GM12878 (cell line): ENCODE results near the gene SAMD9L. TPM values are rescaled to one million over a fixed set of nuclear protein-coding genes. Genes with fewer than 3 reads are reported as not detected.

Experiments
- ATAC-seq: fragments of 200-7000 bp; cut with Tn5 transposase; 3 replicates; pipeline ENCODE4 v1.9.1; 2020; ENCODE audit warnings: mild to moderate bottlenecking, moderate library complexity
- BruUV-seq: library from RNA; stranded (reverse); fragments of 400-500 nt; replicated peaks from 2 replicates; lab custom pipeline; 2021; lab: Mats Ljungman, UMichigan
- CTCF ChIA-PET: fragments of 300-600 bp; sonication (Branson Sonifier 250); formaldehyde crosslinking; extraction: SDS; loops from one replicate; lab custom pipeline; 2021; ENCODE audit warnings: inconsistent platforms; lab: Yijun Ruan, JAX
- POLR2A ChIA-PET: fragments of 350-600 bp; formaldehyde crosslinking; extraction: SDS; loops from one replicate; lab custom pipeline; 2021; ENCODE audit warnings: inconsistent platforms; lab: Charles Lee
- RAD21 ChIA-PET: fragments of 300-600 bp; sonication (Branson Sonifier 250); formaldehyde crosslinking; loops from one replicate; lab custom pipeline; 2023; ENCODE audit warnings: antibody characterized with exemption; ENCODE audit not compliant: unreplicated experiment; lab: Charles Lee
- SMC1A ChIA-PET: fragments of 300-600 bp; sonication (Branson Sonifier 250); formaldehyde crosslinking; loops from one replicate; lab custom pipeline; 2023; ENCODE audit not compliant: unreplicated experiment, uncharacterized antibody; lab: Charles Lee
- DNase-seq: peaks from one replicate; pipeline ENCODE4 v3.0.0-alpha.2; 2011; ENCODE audit warnings: low read depth, low spot score
- FAIRE-seq: peaks from 3 replicates; lab custom pipeline; 2011; peaks lifted over from hg19 to GRCh38; lab: Jason Lieb, UNC
- H2AFZ ChIP-seq: 2 replicates; pipeline ENCODE4 v1.6.0; 2011; ENCODE audit warnings: low read depth, low read length, control low read depth; ENCODE audit not compliant: control insufficient read depth
- H3K27ac ChIP-seq: 2 replicates; pipeline ENCODE4 v1.5.1; 2011; ENCODE audit warnings: control low read depth; ENCODE audit not compliant: control insufficient read depth, insufficient read depth
- H3K27me3 ChIP-seq, 2 experiments: replicated peaks in 1 of 2; 2 replicates each; pipeline versions ENCODE4 v1.6.0 to v1.6.1; 2011; ENCODE audit warnings: low read length in 1 of 2; ENCODE audit not compliant: control insufficient read depth in 2 of 2, insufficient read depth in 2 of 2
- H3K36me3 ChIP-seq, 2 experiments: 2 replicates each; pipeline ENCODE4 v1.5.1; 2011; ENCODE audit warnings: low read length in 1 of 2; ENCODE audit not compliant: control insufficient read depth in 2 of 2, insufficient read depth in 2 of 2
- H3K4me1 ChIP-seq: 2 replicates; pipeline ENCODE4 v1.6.1; 2011; ENCODE audit warnings: mild to moderate bottlenecking, low read length, moderate library complexity, mixed read lengths; ENCODE audit not compliant: control insufficient read depth, insufficient read depth
- H3K4me2 ChIP-seq: 2 replicates; pipeline ENCODE4 v1.6.0; 2011; ENCODE audit warnings: control low read depth; ENCODE audit not compliant: control insufficient read depth, insufficient read depth
- H3K4me3 ChIP-seq: fragments of 200-600 bp; sonication (generic); 2 replicates; pipeline ENCODE4 v1.5.1; 2016
- H3K79me2 ChIP-seq: 2 replicates; pipeline ENCODE4 v1.6.0; 2011; ENCODE audit warnings: low read length; ENCODE audit not compliant: control insufficient read depth, insufficient read depth
- H3K9ac ChIP-seq: 2 replicates; pipeline ENCODE4 v1.8.0; 2011; ENCODE audit warnings: low read length, control low read depth, mixed read lengths; ENCODE audit not compliant: control insufficient read depth, insufficient read depth
- H3K9me3 ChIP-seq: replicated peaks from 3 replicates; pipeline ENCODE4 v1.5.1; 2011; ENCODE audit warnings: mild to moderate bottlenecking, low read length; ENCODE audit not compliant: control insufficient read depth, insufficient read depth
- H4K20me1 ChIP-seq: 2 replicates; pipeline ENCODE4 v1.6.0; 2011; ENCODE audit not compliant: control insufficient read depth, insufficient read depth
- ETV6 ChIP-seq, 2 experiments: fragments of 450-650 bp in 1 of 2; IDR thresholded peaks in 1 of 2; conservative IDR thresholded peaks in 1 of 2; 2 replicates each; pipeline ENCODE4 v1.6.1; 2014; ENCODE audit warnings: antibody characterized with exemption in 1 of 2, borderline replicate concordance in 1 of 2, low read depth in 1 of 2, mild to moderate bottlenecking in 1 of 2, moderate library complexity in 1 of 2
- FOXM1 ChIP-seq: IDR thresholded peaks from 2 replicates; pipeline ENCODE4 v1.6.1; 2012; ENCODE audit warnings: low read depth, mild to moderate bottlenecking, inconsistent platforms, low read length, moderate library complexity
- GABPA ChIP-seq: IDR thresholded peaks from 2 replicates; pipeline ENCODE4 v1.6.1; 2014; ENCODE audit warnings: antibody characterized with exemption, low read depth, mild to moderate bottlenecking, inconsistent platforms
- IKZF1 ChIP-seq: fragments of 450-650 bp; conservative IDR thresholded peaks from 2 replicates; pipeline ENCODE4 v1.6.1; 2017; ENCODE audit warnings: antibody characterized with exemption, mild to moderate bottlenecking
- IKZF2 ChIP-seq, 2 experiments: fragments of 450-650 bp; IDR thresholded peaks; 2 replicates each; pipeline ENCODE4 v1.6.1; 2017; ENCODE audit warnings: mild to moderate bottlenecking in 2 of 2, moderate library complexity in 2 of 2
- MEF2B ChIP-seq: fragments of 450-650 bp; IDR thresholded peaks from 2 replicates; pipeline ENCODE4 v1.6.1; 2018; ENCODE audit warnings: mild to moderate bottlenecking, moderate library complexity; ENCODE audit not compliant: partially characterized antibody, poor library complexity, severe bottlenecking
- NFIC ChIP-seq: IDR thresholded peaks from 2 replicates; pipeline ENCODE4 v1.6.1; 2012; ENCODE audit warnings: low read depth, mild to moderate bottlenecking, inconsistent platforms, low read length, moderate library complexity
- NFYB ChIP-seq: IDR thresholded peaks from 2 replicates; pipeline ENCODE4 v1.6.1; 2011; ENCODE audit warnings: low read depth, mild to moderate bottlenecking, low read length, improper control_type of control experiment, moderate library complexity; ENCODE audit not compliant: insufficient read depth
- RB1 ChIP-seq: fragments of 450-650 bp; formaldehyde crosslinking; IDR thresholded peaks from 2 replicates; pipeline ENCODE4 v1.6.1; 2017; ENCODE audit warnings: mild to moderate bottlenecking, borderline replicate concordance
- SIN3A ChIP-seq: IDR thresholded peaks from 2 replicates; pipeline ENCODE4 v1.6.1; 2012; ENCODE audit warnings: low read depth, low read length, improper control_type of control experiment
- SPI1 ChIP-seq: IDR thresholded peaks from 2 replicates; pipeline ENCODE4 v1.6.1; 2011; ENCODE audit warnings: low read depth, mild to moderate bottlenecking, low read length, moderate library complexity, borderline replicate concordance; ENCODE audit not compliant: insufficient read depth
- TAF1 ChIP-seq: IDR thresholded peaks from 2 replicates; pipeline ENCODE4 v1.6.1; 2011; ENCODE audit warnings: mild to moderate bottlenecking, low read depth, low read length, borderline replicate concordance
- WGBS: methylation state at CpG from one replicate; pipeline ENCODE4 v1.1.6; 2016; ENCODE audit warnings: low lambda C conversion rate; ENCODE audit not compliant: insufficient replicate concordance, insufficient coverage; ENCODE audit errors: missing lambda C conversion rate; 5-methylcytosine and 5-hydroxymethylcytosine counted together
- in situ Hi-C: fragments of 300-500 bp; cut with MboI; formaldehyde crosslinking; loops from 9 replicates; pipeline ENCODE4 v1.14.3; 2018; ENCODE audit warnings: mixed read lengths
- intact Hi-C: fragments of 100-400 bp; cut with micrococcal nuclease; formaldehyde crosslinking; loops from one replicate; pipeline ENCODE4 v1.14.2; 2022; ENCODE audit not compliant: unreplicated experiment
- polyA plus RNA-seq, 11 experiments: library from polyadenylated mRNA; depleted of rRNA in 4 of 11; unstranded in 6 of 11; stranded (reverse) in 5 of 11; fragments of >200 nt; fragmentation: Nextera tagmentation in 4 of 11; fragmentation: Illumina TruSeq in 1 of 11; extraction: Ambion mirVana in 4 of 11; extraction: Trizol in 1 of 11; gene quantifications; 1 replicate in 1 of 11; 2 replicates in 10 of 11; pipeline versions ENCODE4 v1.2.1 to v1.2.3, GENCODE V29; 2011 to 2016; ENCODE audit warnings: inconsistent platforms in 2 of 11, missing spikeins in 2 of 11, low read depth in 1 of 11
- total RNA-seq, 4 experiments: library from RNA; depleted of rRNA in 3 of 4; stranded (reverse); fragments of >200 nt in 3 of 4; fragmentation: Illumina TruSeq in 1 of 4; extraction: Trizol in 1 of 4; gene quantifications; 2 replicates each; pipeline versions ENCODE4 v1.2.1 to v1.2.3, GENCODE V29; 2013 to 2021
- TF ChIP-seq, protein P1 (sequence below): fragments of 450-650 bp; IDR thresholded peaks from 2 replicates; pipeline ENCODE4 v1.6.1; 2016; ENCODE audit warnings: mild to moderate bottlenecking
- TF ChIP-seq, protein P2 (sequence below): fragments of 450-650 bp; formaldehyde crosslinking; IDR thresholded peaks from 2 replicates; pipeline ENCODE4 v1.4.0; 2022; ENCODE audit warnings: mild to moderate bottlenecking, moderate library complexity
- TF ChIP-seq, protein P3 (sequence below): fragments of 450-650 bp; IDR thresholded peaks from 2 replicates; pipeline ENCODE4 v1.6.1; 2017; ENCODE audit warnings: low read depth, mild to moderate bottlenecking, moderate library complexity

Gene SAMD9L
- total and polyA plus RNA-seq, 10 of the 15 experiments (the other 5 are each of a cell fraction or from before 2014, with no cell fraction given) = 22.3 to 51.3 (median 29.6) TPM

- TSS peak; percentile 94 for BruUV-seq
- TF ChIP-seq, protein P1, sequence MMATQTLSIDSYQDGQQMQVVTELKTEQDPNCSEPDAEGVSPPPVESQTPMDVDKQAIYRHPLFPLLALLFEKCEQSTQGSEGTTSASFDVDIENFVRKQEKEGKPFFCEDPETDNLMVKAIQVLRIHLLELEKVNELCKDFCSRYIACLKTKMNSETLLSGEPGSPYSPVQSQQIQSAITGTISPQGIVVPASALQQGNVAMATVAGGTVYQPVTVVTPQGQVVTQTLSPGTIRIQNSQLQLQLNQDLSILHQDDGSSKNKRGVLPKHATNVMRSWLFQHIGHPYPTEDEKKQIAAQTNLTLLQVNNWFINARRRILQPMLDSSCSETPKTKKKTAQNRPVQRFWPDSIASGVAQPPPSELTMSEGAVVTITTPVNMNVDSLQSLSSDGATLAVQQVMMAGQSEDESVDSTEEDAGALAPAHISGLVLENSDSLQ = no peak
- TF ChIP-seq NFYB = peak; percentile 87
- peak; percentile 91 for TF ChIP-seq MEF2B
- TF ChIP-seq, protein P2, sequence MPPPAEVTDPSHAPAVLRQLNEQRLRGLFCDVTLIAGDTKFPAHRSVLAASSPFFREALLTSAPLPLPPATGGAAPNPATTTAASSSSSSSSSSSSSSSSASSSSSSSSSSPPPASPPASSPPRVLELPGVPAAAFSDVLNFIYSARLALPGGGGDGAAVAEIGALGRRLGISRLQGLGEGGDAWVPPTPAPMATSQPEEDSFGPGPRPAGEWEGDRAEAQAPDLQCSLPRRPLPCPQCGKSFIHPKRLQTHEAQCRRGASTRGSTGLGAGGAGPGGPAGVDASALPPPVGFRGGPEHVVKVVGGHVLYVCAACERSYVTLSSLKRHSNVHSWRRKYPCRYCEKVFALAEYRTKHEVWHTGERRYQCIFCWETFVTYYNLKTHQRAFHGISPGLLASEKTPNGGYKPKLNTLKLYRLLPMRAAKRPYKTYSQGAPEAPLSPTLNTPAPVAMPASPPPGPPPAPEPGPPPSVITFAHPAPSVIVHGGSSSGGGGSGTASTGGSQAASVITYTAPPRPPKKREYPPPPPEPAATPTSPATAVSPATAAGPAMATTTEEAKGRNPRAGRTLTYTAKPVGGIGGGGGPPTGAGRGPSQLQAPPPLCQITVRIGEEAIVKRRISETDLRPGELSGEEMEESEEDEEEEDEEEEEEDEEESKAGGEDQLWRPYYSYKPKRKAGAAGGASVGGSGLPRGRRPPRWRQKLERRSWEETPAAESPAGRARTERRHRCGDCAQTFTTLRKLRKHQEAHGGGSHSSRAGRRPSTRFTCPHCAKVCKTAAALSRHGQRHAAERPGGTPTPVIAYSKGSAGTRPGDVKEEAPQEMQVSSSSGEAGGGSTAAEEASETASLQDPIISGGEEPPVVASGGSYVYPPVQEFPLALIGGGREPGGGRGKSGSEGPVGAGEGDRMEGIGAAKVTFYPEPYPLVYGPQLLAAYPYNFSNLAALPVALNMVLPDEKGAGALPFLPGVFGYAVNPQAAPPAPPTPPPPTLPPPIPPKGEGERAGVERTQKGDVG (CRISPR knock-in tag) = no peak
- TF ChIP-seq SPI1 = 0 out of 2 replicates have a peak, but pooled peaks have one; percentile 27
- TF ChIP-seq NFIC = peak; percentile 31; the same call in 1 of the 2 replicates
- TF ChIP-seq ETV6 (conservative IDR thresholded peaks at IDR 0.05 in 1 of 2, IDR thresholded peaks at IDR 0.05 in 1 of 2; ENCODE audit: borderline replicate concordance in 1 of 2, low read depth in 1 of 2) = no peak
- TF ChIP-seq FOXM1 = no peak
- TF ChIP-seq, protein P3, sequence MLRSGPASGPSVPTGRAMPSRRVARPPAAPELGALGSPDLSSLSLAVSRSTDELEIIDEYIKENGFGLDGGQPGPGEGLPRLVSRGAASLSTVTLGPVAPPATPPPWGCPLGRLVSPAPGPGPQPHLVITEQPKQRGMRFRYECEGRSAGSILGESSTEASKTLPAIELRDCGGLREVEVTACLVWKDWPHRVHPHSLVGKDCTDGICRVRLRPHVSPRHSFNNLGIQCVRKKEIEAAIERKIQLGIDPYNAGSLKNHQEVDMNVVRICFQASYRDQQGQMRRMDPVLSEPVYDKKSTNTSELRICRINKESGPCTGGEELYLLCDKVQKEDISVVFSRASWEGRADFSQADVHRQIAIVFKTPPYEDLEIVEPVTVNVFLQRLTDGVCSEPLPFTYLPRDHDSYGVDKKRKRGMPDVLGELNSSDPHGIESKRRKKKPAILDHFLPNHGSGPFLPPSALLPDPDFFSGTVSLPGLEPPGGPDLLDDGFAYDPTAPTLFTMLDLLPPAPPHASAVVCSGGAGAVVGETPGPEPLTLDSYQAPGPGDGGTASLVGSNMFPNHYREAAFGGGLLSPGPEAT = peak; percentile 25; the same call in 1 of the 2 replicates
- TF ChIP-seq IKZF2 (IDR thresholded peaks at IDR 0.05) = peak in 1 of 2 experiments; percentile 13; a peak in 1 of 4 replicates
- TF ChIP-seq IKZF1 = peak; percentile 39; the same call in 1 of the 2 replicates
- no peak for TF ChIP-seq SIN3A
- no peak for TF ChIP-seq GABPA
- peak; percentile 41; the same call in 1 of the 2 replicates for TF ChIP-seq RB1
- TF ChIP-seq TAF1 = peak; percentile 57; the same call in 1 of the 2 replicates
These were observed 30.2 kb downstream of the SAMD9L start, which contains the start of gene SAMD9 for GRCh38 chr7:93117852-93118530. Gene SAMD9 (minus strand): TSS chr7:93117979. CDS start chr7:93106097, 11,882 bp downstream.

More at GRCh38 chr7:93117852-93118530, 30.2 kb downstream of the SAMD9L start, which contains the start of gene SAMD9:
- WGBS = under 1% methylated on average over 4 of the region's 4 CpGs
- intact Hi-C loops (loop anchor here (2.0 kb wide), 1 partner anchor 29 kb away; no protein-coding TSS in a partner anchor), in situ Hi-C loops (no loop called here)
- peak; percentile 77 for DNase-seq
- Histone ChIP-seq H3K9ac (peak within 1 kb of the TSS; percentile 52), H3K36me3 (no peaks in the 10 kb centered on the region), H3K4me2 (peak within 1 kb of the TSS; percentile 91), H3K4me1 (peaks cover 4% of the 10 kb centered on the region), H4K20me1 (no peaks in the 10 kb centered on the region), H3K9me3 (no peaks in the 10 kb centered on the region; the same call in 1 of the 3 replicates), H3K4me3 (peak within 1 kb of the TSS; percentile 73), H3K27me3 (no peaks in the 10 kb centered on the region), H2AFZ (peak within 1 kb of the TSS; percentile 62), H3K27ac (peak within 1 kb of the TSS; percentile 91), H3K79me2 (peaks cover 14% of the 10 kb centered on the region)
- ChIA-PET RAD21 (interaction anchor here (0.9 to 3.5 kb wide), 10 partner anchors 16 to 476 kb away, joined by 3 to 35 read pairs (median 3); partner anchors contain the start of gene VPS50), CTCF (interaction anchor here (0.9 to 5.3 kb wide), 7 partner anchors 24 to 526 kb away, joined by 3 to 26 read pairs (median 4); no protein-coding TSS in a partner anchor), SMC1A (interaction anchor here (0.9 to 3.3 kb wide), 17 partner anchors 8 to 114 kb away, joined by 3 to 58 read pairs (median 5); partner anchors contain the start of genes SAMD9L and VPS50), POLR2A (interaction anchor here (0.6 to 2.9 kb wide), 7 partner anchors 28 to 115 kb away, joined by 3 to 33 read pairs (median 3); partner anchors contain the start of genes SAMD9L and VPS50)
- FAIRE-seq = peak; percentile 94
- peak; percentile 97 for ATAC-seq
